ENCODE data around the gene CRYBA2. TPM values are rescaled to one million over a fixed set of nuclear protein-coding genes. Genes with fewer than 3 reads are reported as not detected.

CRYBA2 gene
- total and polyA plus RNA-seq, 2 of the 8 experiments (the other 6 are each of a cell fraction or from before 2014, with no cell fraction given): not detected

DNA sequence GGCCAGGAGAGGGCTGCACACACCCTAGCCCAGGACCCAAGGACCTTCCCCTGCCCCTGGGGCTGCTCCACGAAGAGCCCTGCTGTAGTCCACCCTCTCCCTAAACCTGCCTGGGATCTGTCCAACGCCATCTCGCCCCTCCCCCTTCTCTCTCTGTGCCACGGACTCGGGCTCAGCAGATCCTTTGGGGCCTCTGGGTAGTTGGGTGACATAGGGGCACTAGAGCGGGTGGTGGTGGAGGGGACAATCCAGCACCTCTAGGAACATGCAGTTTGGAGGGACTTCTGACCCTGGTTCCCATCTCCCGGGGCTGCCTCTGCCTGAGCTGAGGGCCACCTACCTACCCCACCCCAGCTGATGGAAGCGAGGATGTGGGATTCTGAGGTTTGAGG is 7.3 kb upstream of the CRYBA2 start:
- H4K5ac ChIP-seq (ENCODE audit: insufficient read length, low read depth, low read length): no peak overlapping the region
- no peak overlapping the region for H2AFZ ChIP-seq (ENCODE audit: low read length)
- no peak overlapping the region for H3K4ac ChIP-seq (replicated peaks; ENCODE audit: insufficient read length, low read depth, low read length)
- H2BK5ac ChIP-seq (ENCODE audit: low read depth, low read length): no peak overlapping the region
- peak overlapping the region; percentile 81; the same call in 1 of the 2 replicates for H2BK12ac ChIP-seq (ENCODE audit: low read depth, low read length)
- H3K4me2 ChIP-seq (ENCODE audit: insufficient read depth in 1 of 2, low read depth in 2 of 2, low read length in 2 of 2): peak overlapping the region; percentile 7 to 52; a peak in 2 of 4 replicates
- peak overlapping the region in 1 of 4 experiments; percentile 42; a peak in 2 of 8 replicates for H3K4me3 ChIP-seq (ENCODE audit: extremely low read depth in 1 of 4, insufficient read depth in 2 of 4, low read depth in 3 of 4, low read length in 4 of 4)
- no peak overlapping the region for H3K14ac ChIP-seq (ENCODE audit: insufficient read length)
- H2AK5ac ChIP-seq (ENCODE audit: low read depth, low read length): peak overlapping the region; percentile 75; the same call in 1 of the 2 replicates
- no peak overlapping the region for H2BK120ac ChIP-seq (replicated peaks; ENCODE audit: low read depth, low read length)
- no peak overlapping the region for H3K56ac ChIP-seq (replicated peaks; ENCODE audit: insufficient read length, low read depth, low read length)
- WGBS, 2 experiments (ENCODE audit: extremely low coverage in 1 of 2, insufficient coverage in 1 of 2, insufficient read length in 1 of 2, insufficient replicate concordance in 2 of 2, low coverage in 1 of 2, low lambda C conversion rate in 2 of 2, missing lambda C conversion rate in 1 of 2): 21% methylated on average over 5 of the region's 8 CpGs; no CpG with 5 or more reads in 1 of the 2 experiments
- peak overlapping the region; percentile 88; the same call in 1 of the 2 replicates for H2BK15ac ChIP-seq (ENCODE audit: low read length)
- no peak overlapping the region for H4K8ac ChIP-seq (ENCODE audit: extremely low read depth, insufficient read depth, low read length)
- H3K79me2 ChIP-seq (ENCODE audit: control insufficient read depth in 1 of 2, insufficient read depth in 2 of 2, low read length in 2 of 2): no peaks in the 10 kb centered on the region
- H4K91ac ChIP-seq (replicated peaks; ENCODE audit: insufficient read length, low read length): no peak overlapping the region
- peaks cover 12% of the 10 kb centered on the region; the same call in 1 of the 2 replicates for H3K23me2 ChIP-seq (ENCODE audit: low read depth, low read length)
- FAIRE-seq: no peak
- no peak overlapping the region for H3K9ac ChIP-seq (replicated peaks in 1 of 4; ENCODE audit: extremely low read depth in 1 of 4, low read depth in 3 of 4, low read length in 3 of 4)
- peaks cover 0 to 36% (median 24%) of the 10 kb centered on the region in 4 experiments; a peak in 6 of 7 replicates for H3K4me1 ChIP-seq (replicated peaks in 1 of 4; ENCODE audit: control insufficient read depth in 3 of 4, insufficient read depth in 4 of 4, low read length in 3 of 4)
- ChIA-PET POLR2A (ENCODE audit: partially characterized antibody) (no interaction called here), CTCF (ENCODE audit: partially characterized antibody) (interaction anchor here (0.6 to 19.5 kb wide), 7 partner anchors 8 to 198 kb away, joined by 3 to 284 read pairs (median 134); partner anchors contain the start of genes CRYBA2, FEV and IHH)
- peaks cover 7 to 13% of the 10 kb centered on the region in 2 experiments for H4K20me1 ChIP-seq (replicated peaks in 1 of 2; ENCODE audit: control insufficient read depth in 1 of 2, insufficient read depth in 2 of 2, low read length in 2 of 2)
- no peak for DNase-seq (ENCODE audit: low read depth in 1 of 2, low spot score in 2 of 2)
- no peaks in the 10 kb centered on the region for H3K79me1 ChIP-seq (ENCODE audit: low read depth, low read length)
- H3K9me3 ChIP-seq (ENCODE audit: insufficient read depth in 2 of 2, low read depth in 1 of 2, low read length in 1 of 2): no peaks in the 10 kb centered on the region
- TF ChIP-seq HDAC6 (IDR thresholded peaks at IDR 0.05; ENCODE audit: low read depth, low read length): no peak
- TF ChIP-seq POU5F1 (IDR thresholded peaks at IDR 0.05; ENCODE audit: low read depth, low read length): no peak
- TF ChIP-seq TCF12 (IDR thresholded peaks at IDR 0.05; ENCODE audit: low read depth, low read length): no peak
- TF ChIP-seq SP2 (IDR thresholded peaks at IDR 0.05; ENCODE audit: low read length): no peak
- H3K23ac ChIP-seq (ENCODE audit: insufficient read length): no peak overlapping the region
- H3K18ac ChIP-seq (ENCODE audit: extremely low read depth, low read length): peak overlapping the region; percentile 75
- H3K27me3 ChIP-seq (replicated peaks in 1 of 4; ENCODE audit: control insufficient read depth in 3 of 4, extremely low read depth in 1 of 4, insufficient read depth in 3 of 4, low read length in 3 of 4): peaks cover 86 to 98% (median 95%) of the 10 kb centered on the region in 4 experiments
- no peak overlapping the region for H3K27ac ChIP-seq (ENCODE audit: low read depth, low read length)
- H2BK20ac ChIP-seq (ENCODE audit: low read length): 0 out of 2 replicates have a peak overlapping the region, but pooled peaks have one; percentile 61
- H3K36me3 ChIP-seq (ENCODE audit: control insufficient read depth in 2 of 4, insufficient read depth in 4 of 4, low read length in 3 of 4): 0 out of 8 replicates have a peak, but pooled peaks cover 0 to 5% (median 0%) of the 10 kb centered on the region in 4 experiments
